Smooth muscle cell (in vitro differentiated cells): ENCODE data around the gene DOK5. TPM values are rescaled to one million over a fixed set of nuclear protein-coding genes. Genes with fewer than 3 reads are reported as not detected.

Experiments
- DNase-seq: peaks from one replicate; lab custom pipeline; 2025; ENCODE audit not compliant: unreplicated experiment; lab: John Stamatoyannopoulos, UW
- H2AFZ ChIP-seq: fragments of 200-600 bp; sonication (generic); 2 replicates; pipeline ENCODE4 v1.6.0; 2016; ENCODE audit warnings: antibody characterized with exemption, low read depth, mild to moderate bottlenecking
- H3F3A ChIP-seq: fragments of 200-600 bp; sonication (generic); 2 replicates; pipeline ENCODE4 v1.6.0; 2017; ENCODE audit warnings: antibody characterized with exemption, low read depth
- H3K27ac ChIP-seq: fragments of 200-600 bp; sonication (generic); 2 replicates; pipeline ENCODE4 v1.5.1; 2016; ENCODE audit warnings: low read depth, mild to moderate bottlenecking
- H3K27me3 ChIP-seq: fragments of 200-600 bp; sonication (generic); 2 replicates; pipeline ENCODE4 v1.6.1; 2016; ENCODE audit warnings: low read depth, mild to moderate bottlenecking
- H3K36me3 ChIP-seq: fragments of 200-600 bp; sonication (generic); 2 replicates; pipeline ENCODE4 v1.5.1; 2016; ENCODE audit warnings: low read depth
- H3K4me1 ChIP-seq: fragments of 200-600 bp; sonication (generic); 2 replicates; pipeline ENCODE4 v1.5.1; 2016; ENCODE audit warnings: low read depth
- H3K4me2 ChIP-seq: fragments of 200-600 bp; sonication (generic); 2 replicates; pipeline ENCODE4 v1.6.0; 2016; ENCODE audit warnings: mild to moderate bottlenecking
- H3K4me3 ChIP-seq: fragments of 200-600 bp; sonication (generic); 2 replicates; pipeline ENCODE4 v1.5.1; 2016; ENCODE audit warnings: mild to moderate bottlenecking
- H3K79me2 ChIP-seq: fragments of 200-600 bp; sonication (generic); 2 replicates; pipeline ENCODE4 v1.6.0; 2016; ENCODE audit warnings: low read depth, mild to moderate bottlenecking
- H3K9ac ChIP-seq: fragments of 200-600 bp; sonication (generic); 2 replicates; pipeline ENCODE4 v1.6.0; 2016; ENCODE audit warnings: low read depth
- H3K9me3 ChIP-seq: fragments of 200-600 bp; sonication (generic); replicated peaks from 2 replicates; pipeline ENCODE4 v1.5.1; 2016; ENCODE audit warnings: low read depth
- H4K20me1 ChIP-seq: fragments of 200-600 bp; sonication (generic); 2 replicates; pipeline ENCODE4 v1.6.0; 2016; ENCODE audit warnings: low read depth
- CTCF ChIP-seq: fragments of 200-600 bp; sonication (generic); IDR thresholded peaks from 2 replicates; pipeline ENCODE4 v1.5.1; 2017; ENCODE audit warnings: borderline replicate concordance, mild to moderate bottlenecking, antibody characterized with exemption; ENCODE audit not compliant: insufficient read depth, poor library complexity, severe bottlenecking
- WGBS: methylation state at CpG from one replicate; pipeline ENCODE4 v1.1.7; 2016; ENCODE audit warnings: low lambda C conversion rate; 5-methylcytosine and 5-hydroxymethylcytosine counted together
- polyA plus RNA-seq: library from polyadenylated mRNA; unstranded; fragments of >200 nt; fragmentation: Nextera tagmentation; extraction: Ambion mirVana; gene quantifications from 2 replicates; pipeline ENCODE4 v1.2.1, GENCODE V29; 2016
- total RNA-seq: library from RNA; depleted of rRNA; stranded (reverse); fragments of >200 nt; gene quantifications from 2 replicates; pipeline ENCODE4 v1.2.3, GENCODE V29; 2014

DOK5 gene
- total and polyA plus RNA-seq, 2 experiments from 2014 or later = 7.7 to 10.4 TPM

DNA sequence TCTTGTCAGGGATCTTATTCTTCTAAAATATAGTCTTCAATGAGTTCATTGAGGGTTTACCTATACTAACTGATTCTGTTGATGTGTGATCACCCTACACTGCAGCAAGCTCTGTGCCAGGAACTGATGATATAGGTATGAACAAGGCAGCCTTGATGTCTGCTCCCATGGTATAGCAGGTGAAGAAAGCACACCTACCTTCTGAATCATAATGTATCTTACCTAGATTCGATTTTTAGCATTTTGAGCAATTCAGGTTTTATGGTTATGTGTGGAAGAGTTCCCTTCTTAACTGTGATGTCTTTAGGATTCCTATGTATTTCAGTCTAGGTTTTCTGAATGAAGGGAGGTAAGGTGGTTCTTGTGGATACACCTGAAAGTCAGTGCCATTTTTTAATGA lies 223.0 kb downstream of the DOK5 start:
- Histone ChIP-seq H3K27me3 (peaks cover 4% of the 10 kb centered on the region), H3F3A (no peaks in the 10 kb centered on the region), H3K9ac (no peak overlapping the region), H3K27ac (no peak overlapping the region), H2AFZ (no peak overlapping the region), H4K20me1 (no peaks in the 10 kb centered on the region), H3K9me3 (no peaks in the 10 kb centered on the region), H3K4me1 (no peaks in the 10 kb centered on the region), H3K4me2 (no peak overlapping the region), H3K79me2 (no peaks in the 10 kb centered on the region), H3K36me3 (no peaks in the 10 kb centered on the region), H3K4me3 (no peak overlapping the region)
- DNase-seq = no peak
- 59% methylated on average over 1 of the region's 1 CpG for WGBS
- TF ChIP-seq CTCF = no peak
